Erythroblast (primary cell): ENCODE measurements around the gene UBE3D.

ENCODE experiments used
- GATA1 ChIP-seq: IDR thresholded peaks from 2 replicates; pipeline ENCODE4 v1.6.1; 2011; ENCODE audit warnings: low read depth, mild to moderate bottlenecking, control low read depth, low read length, moderate library complexity
- POLR2A ChIP-seq: IDR thresholded peaks from 2 replicates; pipeline ENCODE4 v1.6.1; 2011; ENCODE audit warnings: mild to moderate bottlenecking, low read length

- TF ChIP-seq POLR2A (no peak), GATA1 (no peak)
Measured at GRCh38 chr6:83113258-83113657, 47.6 kb upstream of the UBE3D start.
